Choroid plexus epithelial cell (primary cell): ENCODE measurements around the gene CRP.
"Not testable (repeated sequence)": the region's sequence is repeated elsewhere in the genome, so short reads cannot be mapped to it uniquely, and the experiment has no call there.

Experiments used
- DNase-seq: peaks from one replicate; pipeline ENCODE4 v3.0.0-alpha.2; 2010; ENCODE audit warnings: low read depth
- H3K4me3 ChIP-seq: 2 replicates; pipeline ENCODE4 v1.5.1; 2011; ENCODE audit warnings: low read depth, mild to moderate bottlenecking, control low read depth, low read length, moderate library complexity
- TF ChIP-seq, protein P1 (sequence below): conservative IDR thresholded peaks from 2 replicates; pipeline ENCODE4 v1.5.1; 2011; ENCODE audit warnings: low read depth, mild to moderate bottlenecking, control low read depth, inconsistent platforms, low read length, moderate library complexity

CRP gene

DNA sequence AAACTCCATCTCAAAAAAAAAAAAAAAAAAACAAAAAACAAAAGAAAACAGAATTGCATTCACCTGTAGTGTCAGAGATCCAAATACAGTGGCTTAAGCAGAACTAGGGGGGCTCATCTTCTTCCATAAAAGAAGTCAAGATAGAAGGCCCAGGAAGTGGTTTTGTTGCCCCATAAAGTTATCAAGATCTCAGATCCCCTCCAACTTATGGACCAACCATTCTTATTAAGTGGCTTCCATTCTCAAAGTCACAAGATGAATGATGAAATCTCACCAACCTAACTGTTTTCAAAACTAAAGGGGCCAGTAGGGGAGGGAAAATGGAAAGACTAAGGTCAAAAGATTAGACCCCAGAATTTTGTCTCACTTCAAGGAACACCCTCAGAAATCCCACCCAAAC lies 36.2 kb upstream of the CRP start:
- TF ChIP-seq, protein P1, sequence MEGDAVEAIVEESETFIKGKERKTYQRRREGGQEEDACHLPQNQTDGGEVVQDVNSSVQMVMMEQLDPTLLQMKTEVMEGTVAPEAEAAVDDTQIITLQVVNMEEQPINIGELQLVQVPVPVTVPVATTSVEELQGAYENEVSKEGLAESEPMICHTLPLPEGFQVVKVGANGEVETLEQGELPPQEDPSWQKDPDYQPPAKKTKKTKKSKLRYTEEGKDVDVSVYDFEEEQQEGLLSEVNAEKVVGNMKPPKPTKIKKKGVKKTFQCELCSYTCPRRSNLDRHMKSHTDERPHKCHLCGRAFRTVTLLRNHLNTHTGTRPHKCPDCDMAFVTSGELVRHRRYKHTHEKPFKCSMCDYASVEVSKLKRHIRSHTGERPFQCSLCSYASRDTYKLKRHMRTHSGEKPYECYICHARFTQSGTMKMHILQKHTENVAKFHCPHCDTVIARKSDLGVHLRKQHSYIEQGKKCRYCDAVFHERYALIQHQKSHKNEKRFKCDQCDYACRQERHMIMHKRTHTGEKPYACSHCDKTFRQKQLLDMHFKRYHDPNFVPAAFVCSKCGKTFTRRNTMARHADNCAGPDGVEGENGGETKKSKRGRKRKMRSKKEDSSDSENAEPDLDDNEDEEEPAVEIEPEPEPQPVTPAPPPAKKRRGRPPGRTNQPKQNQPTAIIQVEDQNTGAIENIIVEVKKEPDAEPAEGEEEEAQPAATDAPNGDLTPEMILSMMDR = no peak
- DNase-seq = no peak
- H3K4me3 ChIP-seq = no peak overlapping the region

DNA sequence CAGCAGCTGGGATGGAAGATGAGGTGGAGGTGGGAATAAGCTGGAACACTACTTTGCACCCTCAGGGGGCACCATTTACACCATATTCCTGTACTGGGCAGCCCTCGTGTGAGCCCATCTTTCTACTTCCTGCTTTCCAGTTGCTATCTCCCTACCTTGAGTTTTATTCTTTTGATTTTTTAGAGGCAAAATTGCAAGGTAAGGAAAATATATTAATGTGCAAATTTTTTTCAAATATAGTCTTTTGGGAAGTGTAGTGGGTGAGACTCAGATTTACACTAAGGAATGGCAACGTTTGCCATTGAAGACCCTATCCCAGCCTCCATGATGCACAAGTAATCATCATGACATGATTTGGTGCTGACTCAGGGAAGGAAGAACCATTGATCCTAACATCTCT lies 35.2 kb upstream of the CRP start:
- DNase-seq = no peak
- H3K4me3 ChIP-seq = no peak overlapping the region
- TF ChIP-seq, protein P1 = no peak

DNA sequence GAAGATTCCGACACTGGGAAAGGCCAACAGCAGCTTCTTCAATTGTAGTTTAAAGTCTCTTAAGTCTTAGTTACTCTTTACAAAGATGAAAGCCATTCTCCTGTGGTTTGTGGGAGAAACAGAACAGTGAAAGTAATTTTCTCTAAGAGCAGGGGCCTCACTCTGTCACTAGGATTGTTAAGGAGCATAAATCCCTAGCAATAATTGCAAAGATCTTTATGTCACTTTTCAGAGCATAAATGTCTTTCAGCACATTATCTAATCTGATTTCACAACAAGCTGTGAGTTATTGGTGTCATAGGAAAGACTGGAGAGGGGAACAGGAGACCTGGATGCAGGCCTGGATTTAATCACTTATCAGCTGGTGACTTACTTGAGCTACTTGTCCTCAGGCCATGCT lies 34.0 kb upstream of the CRP start:
- TF ChIP-seq, protein P1 = no peak
- no peak for DNase-seq
- no peak overlapping the region for H3K4me3 ChIP-seq

DNA sequence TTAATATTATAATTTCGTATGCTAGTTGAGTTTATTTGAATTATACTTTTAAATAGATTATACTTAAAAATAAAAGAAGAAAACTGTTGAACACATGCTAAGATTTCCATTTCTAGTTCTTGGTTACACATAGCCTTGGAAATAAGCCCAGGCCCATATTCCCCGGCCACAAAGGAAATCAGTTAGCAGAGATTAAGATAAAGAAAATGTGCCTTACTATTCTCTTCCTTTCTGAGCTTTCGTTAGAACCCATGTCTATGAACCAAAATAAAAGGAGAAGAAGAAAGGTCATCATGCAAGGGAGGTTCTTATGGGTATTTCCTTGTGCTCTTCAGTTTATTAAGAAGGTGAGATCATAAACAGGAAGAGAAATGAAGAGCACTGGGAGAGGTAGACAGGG lies 32.3 kb upstream of the CRP start:
- peak; percentile 8 for DNase-seq
- TF ChIP-seq, protein P1 = no peak
- H3K4me3 ChIP-seq = no peak overlapping the region

GRCh38 chr1:159743651-159744410 lies 29.4 kb upstream of the CRP start:
- no peak for DNase-seq
- TF ChIP-seq, protein P1 = no peak
- H3K4me3 ChIP-seq = no peak overlapping the region

DNA sequence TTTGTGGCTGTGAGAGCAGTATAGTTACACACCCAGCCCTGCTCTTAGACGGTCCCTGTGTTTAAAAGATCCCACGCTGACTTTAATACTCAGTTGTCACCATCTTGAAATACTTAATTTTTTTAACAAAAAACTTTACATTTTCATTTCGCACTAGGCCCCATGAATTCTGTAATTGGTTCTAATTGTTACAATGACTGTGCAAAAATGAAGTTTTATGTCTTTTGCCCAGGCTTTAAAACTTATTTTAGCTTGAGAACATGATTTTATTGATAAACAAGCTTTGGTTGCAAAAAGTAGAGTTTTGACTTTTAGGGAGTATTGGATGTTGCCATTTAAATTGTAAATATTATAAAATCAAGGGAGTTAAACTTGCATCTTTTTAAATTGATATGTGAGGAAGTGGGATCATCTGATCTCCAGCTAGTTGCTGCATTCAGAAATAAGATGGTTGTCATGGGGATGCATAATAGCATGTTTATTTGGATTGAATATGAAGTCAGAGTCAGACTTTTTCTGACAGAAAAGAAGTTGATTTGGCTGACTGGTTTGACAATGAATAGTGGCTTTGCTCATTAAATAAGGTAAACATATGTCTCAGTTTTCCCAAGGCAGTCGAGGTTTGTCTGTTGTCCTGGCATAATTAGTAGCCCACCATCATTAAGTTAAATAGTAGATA lies 23.0 kb upstream of the CRP start:
- H3K4me3 ChIP-seq = no peak overlapping the region
- DNase-seq = no peak
- TF ChIP-seq, protein P1 = no peak

DNA sequence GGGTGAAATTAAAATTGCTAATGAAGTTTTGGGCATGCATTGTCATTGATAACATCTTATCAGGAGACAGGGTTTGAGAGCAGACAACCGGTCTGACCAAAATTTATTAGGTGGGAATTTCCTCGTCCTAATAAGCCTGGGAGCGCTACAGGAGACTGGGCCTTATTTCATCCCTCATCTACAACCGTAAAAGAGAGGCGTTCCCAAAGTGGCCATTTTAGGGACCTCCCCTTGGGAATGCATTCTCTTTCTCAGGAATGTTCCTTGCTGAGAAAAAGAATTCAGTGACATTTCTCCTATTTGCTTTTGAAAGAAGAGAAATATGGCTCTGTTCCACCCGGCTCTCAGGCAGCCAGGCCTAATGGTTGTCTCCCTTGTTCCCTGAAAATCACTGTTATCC lies 8.8 kb upstream of the CRP start:
- DNase-seq, H3K4me3 ChIP-seq: not testable (repeated sequence)
